H1 (cell line): ENCODE data around the gene CABCOCO1. TPM values are rescaled to one million over a fixed set of nuclear protein-coding genes. Genes with fewer than 3 reads are reported as not detected.

Experiments used
- CTCF ChIA-PET: fragments of 300-600 bp; sonication (Branson Sonifier 250); formaldehyde crosslinking; loops from one replicate; lab custom pipeline; 2021; ENCODE audit not compliant: partially characterized antibody; lab: Charles Lee
- POLR2A ChIA-PET: fragments of 300-600 bp; sonication (Branson Sonifier 250); formaldehyde crosslinking; loops from one replicate; lab custom pipeline; 2021; ENCODE audit warnings: inconsistent platforms; ENCODE audit not compliant: partially characterized antibody; lab: Charles Lee
- DNase-seq, 2 experiments: peaks; one replicate each; pipeline versions ENCODE4 v3.0.0 to v3.0.0-alpha.2; 2010 to 2022; ENCODE audit warnings: low spot score in 2 of 2, low read depth in 1 of 2, mixed read lengths in 1 of 2
- FAIRE-seq: peaks from 2 replicates; lab custom pipeline; 2011; peaks lifted over from hg19 to GRCh38; lab: Jason Lieb, UNC
- H2AFZ ChIP-seq: 2 replicates; pipeline ENCODE4 v1.8.1; 2012; ENCODE audit warnings: low read length, inconsistent platforms
- H2AK5ac ChIP-seq: 2 replicates; pipeline ENCODE4 v1.6.1; 2013; ENCODE audit warnings: low read depth, low read length
- H2BK120ac ChIP-seq: replicated peaks from 2 replicates; pipeline ENCODE3; 2013; ENCODE audit warnings: low read depth, low read length, inconsistent platforms
- H2BK12ac ChIP-seq: 2 replicates; pipeline ENCODE4 v1.6.1; 2013; ENCODE audit warnings: low read depth, low read length
- H2BK15ac ChIP-seq: 2 replicates; pipeline ENCODE4 v1.6.1; 2013; ENCODE audit warnings: low read length
- H2BK20ac ChIP-seq: 2 replicates; pipeline ENCODE4 v1.6.1; 2013; ENCODE audit warnings: low read length
- H2BK5ac ChIP-seq: 2 replicates; pipeline ENCODE4 v1.6.1; 2013; ENCODE audit warnings: low read depth, low read length
- H3K14ac ChIP-seq: 2 replicates; pipeline ENCODE4 v1.6.1; 2013; ENCODE audit warnings: inconsistent platforms; ENCODE audit not compliant: insufficient read length
- H3K18ac ChIP-seq: 2 replicates; pipeline ENCODE4 v1.6.1; 2013; ENCODE audit warnings: low read length; ENCODE audit errors: extremely low read depth
- H3K23ac ChIP-seq: 2 replicates; pipeline ENCODE4 v1.6.1; 2013; ENCODE audit warnings: inconsistent platforms; ENCODE audit not compliant: insufficient read length
- H3K23me2 ChIP-seq: 2 replicates; pipeline ENCODE4 v1.6.1; 2013; ENCODE audit warnings: low read depth, low read length
- H3K27ac ChIP-seq: 2 replicates; pipeline ENCODE4 v1.6.1; 2011; ENCODE audit warnings: low read depth, low read length, inconsistent platforms
- H3K27me3 ChIP-seq, 4 experiments: replicated peaks in 1 of 4; 1 replicate in 1 of 4; 2 replicates in 3 of 4; pipeline versions ENCODE4 v1.6.1 to v1.8.1; 2011 to 2013; ENCODE audit warnings: low read length in 3 of 4, mild to moderate bottlenecking in 3 of 4, inconsistent platforms in 2 of 4, mixed read lengths in 2 of 4, moderate library complexity in 1 of 4; ENCODE audit not compliant: control insufficient read depth in 3 of 4, insufficient read depth in 3 of 4; ENCODE audit errors: extremely low read depth in 1 of 4
- H3K36me3 ChIP-seq, 4 experiments: 2 replicates each; pipeline versions ENCODE4 v1.6.1 to v1.8.1; 2011 to 2013; ENCODE audit warnings: mild to moderate bottlenecking in 4 of 4, low read length in 3 of 4, moderate library complexity in 2 of 4, control low read depth in 1 of 4, inconsistent platforms in 1 of 4; ENCODE audit not compliant: insufficient read depth in 4 of 4, control insufficient read depth in 2 of 4
- H3K4ac ChIP-seq: replicated peaks from 2 replicates; pipeline ENCODE3; 2013; ENCODE audit warnings: low read length, low read depth, mixed read lengths, inconsistent platforms; ENCODE audit not compliant: insufficient read length
- H3K4me1 ChIP-seq, 4 experiments: replicated peaks in 1 of 4; 1 replicate in 1 of 4; 2 replicates in 3 of 4; pipeline versions ENCODE4 v1.6.1 to v1.8.1; 2011 to 2013; ENCODE audit warnings: low read length in 3 of 4, inconsistent platforms in 2 of 4, mixed read lengths in 1 of 4; ENCODE audit not compliant: insufficient read depth in 4 of 4, control insufficient read depth in 3 of 4
- H3K4me2 ChIP-seq, 2 experiments: 2 replicates each; pipeline versions ENCODE4 v1.6.1 to v1.8.1; 2011 to 2013; ENCODE audit warnings: low read depth in 2 of 2, low read length in 2 of 2, control low read depth in 1 of 2, inconsistent platforms in 1 of 2, mild to moderate bottlenecking in 1 of 2; ENCODE audit not compliant: insufficient read depth in 1 of 2
- H3K4me3 ChIP-seq, 4 experiments: fragments of 200-600, 300-600 bp in 1 of 4; sonication (generic), shearing (Covaris generic), sonication (Bioruptor Twin) in 1 of 4; 2 replicates each; pipeline versions ENCODE4 v1.5.1 to v1.8.1; 2011 to 2016; ENCODE audit warnings: low read length in 4 of 4, low read depth in 3 of 4, control low read depth in 2 of 4, inconsistent platforms in 2 of 4, mild to moderate bottlenecking in 2 of 4, mixed read lengths in 1 of 4, moderate library complexity in 1 of 4; ENCODE audit not compliant: insufficient read depth in 2 of 4; ENCODE audit errors: extremely low read depth in 1 of 4
- H3K56ac ChIP-seq: replicated peaks from 2 replicates; pipeline ENCODE3; 2013; ENCODE audit warnings: low read depth, mild to moderate bottlenecking, mixed read lengths, low read length, inconsistent platforms; ENCODE audit not compliant: insufficient read length
- H3K79me1 ChIP-seq: 2 replicates; pipeline ENCODE4 v1.6.1; 2013; ENCODE audit warnings: low read depth, low read length, control low read depth
- H3K79me2 ChIP-seq, 2 experiments: 2 replicates each; pipeline versions ENCODE4 v1.6.1 to v1.8.1; 2012 to 2013; ENCODE audit warnings: low read length in 2 of 2, mild to moderate bottlenecking in 2 of 2, inconsistent platforms in 1 of 2; ENCODE audit not compliant: insufficient read depth in 2 of 2, control insufficient read depth in 1 of 2
- H3K9ac ChIP-seq, 4 experiments: replicated peaks in 1 of 4; 1 replicate in 1 of 4; 2 replicates in 3 of 4; pipeline versions ENCODE4 v1.6.1 to v1.8.1; 2011 to 2013; ENCODE audit warnings: low read depth in 3 of 4, low read length in 3 of 4, control low read depth in 2 of 4, mild to moderate bottlenecking in 2 of 4, moderate library complexity in 2 of 4, inconsistent platforms in 1 of 4; ENCODE audit errors: extremely low read depth in 1 of 4
- H3K9me3 ChIP-seq, 2 experiments: 2 replicates each; pipeline versions ENCODE4 v1.6.1 to v1.8.1; 2012 to 2013; ENCODE audit warnings: mild to moderate bottlenecking in 2 of 2, moderate library complexity in 2 of 2, control low read depth in 1 of 2, inconsistent platforms in 1 of 2, low read depth in 1 of 2, low read length in 1 of 2, mixed read lengths in 1 of 2; ENCODE audit not compliant: insufficient read depth in 2 of 2
- H4K20me1 ChIP-seq, 2 experiments: replicated peaks in 1 of 2; 2 replicates each; pipeline versions ENCODE3 to v1.8.1; 2011 to 2013; ENCODE audit warnings: inconsistent platforms in 2 of 2, low read length in 2 of 2, mild to moderate bottlenecking in 1 of 2; ENCODE audit not compliant: insufficient read depth in 2 of 2, control insufficient read depth in 1 of 2
- H4K5ac ChIP-seq: 2 replicates; pipeline ENCODE4 v1.6.1; 2013; ENCODE audit warnings: low read length, low read depth, mixed read lengths, inconsistent platforms; ENCODE audit not compliant: insufficient read length
- H4K8ac ChIP-seq: 2 replicates; pipeline ENCODE4 v1.8.0; 2013; ENCODE audit warnings: mild to moderate bottlenecking, moderate library complexity, low read length, inconsistent platforms; ENCODE audit not compliant: insufficient read depth; ENCODE audit errors: extremely low read depth
- H4K91ac ChIP-seq: replicated peaks from 2 replicates; pipeline ENCODE3; 2013; ENCODE audit warnings: low read length, mixed read lengths, inconsistent platforms; ENCODE audit not compliant: insufficient read length
- HDAC2 ChIP-seq, 2 experiments: fragments of 300-600 bp in 1 of 2; sonication (generic) in 1 of 2; IDR thresholded peaks; 2 replicates each; pipeline ENCODE4 v1.6.1; 2011 to 2012; ENCODE audit warnings: low read depth in 2 of 2, low read length in 2 of 2, mild to moderate bottlenecking in 2 of 2, moderate library complexity in 2 of 2, borderline replicate concordance in 1 of 2, inconsistent platforms in 1 of 2
- TBP ChIP-seq: IDR thresholded peaks from 2 replicates; pipeline ENCODE4 v1.6.1; 2011; ENCODE audit warnings: low read depth, low read length, improper control_type of control experiment
- TEAD4 ChIP-seq: IDR thresholded peaks from 2 replicates; pipeline ENCODE4 v1.6.1; 2012; ENCODE audit warnings: low read depth, low read length, inconsistent platforms, mixed read lengths
- polyA plus RNA-seq, 7 experiments: library from polyadenylated mRNA; depleted of rRNA in 3 of 7; stranded (reverse) in 5 of 7; unstranded in 2 of 7; fragments of >200 nt in 5 of 7; fragments of 200-250 nt in 2 of 7; gene quantifications; 1 replicate in 5 of 7; 2 replicates in 1 of 7; 4 replicates in 1 of 7; pipeline versions ENCODE4 v1.2.1 to v1.2.3, GENCODE V29; 2011 to 2013; ENCODE audit warnings: missing spikeins in 2 of 7, mixed read lengths in 2 of 7
- total RNA-seq: library from RNA; stranded (reverse); fragmentation: NEBNext Ultra II Directional; extraction: Animal tissue kit (Norgen Biotek cat#: 25700); gene quantifications from 2 replicates; pipeline ENCODE4 v1.2.1, GENCODE V29; 2021

Gene CABCOCO1
- total and polyA plus RNA-seq, 2 of the 8 experiments (the other 6 are each of a cell fraction or from before 2014, with no cell fraction given): not detected

DNA sequence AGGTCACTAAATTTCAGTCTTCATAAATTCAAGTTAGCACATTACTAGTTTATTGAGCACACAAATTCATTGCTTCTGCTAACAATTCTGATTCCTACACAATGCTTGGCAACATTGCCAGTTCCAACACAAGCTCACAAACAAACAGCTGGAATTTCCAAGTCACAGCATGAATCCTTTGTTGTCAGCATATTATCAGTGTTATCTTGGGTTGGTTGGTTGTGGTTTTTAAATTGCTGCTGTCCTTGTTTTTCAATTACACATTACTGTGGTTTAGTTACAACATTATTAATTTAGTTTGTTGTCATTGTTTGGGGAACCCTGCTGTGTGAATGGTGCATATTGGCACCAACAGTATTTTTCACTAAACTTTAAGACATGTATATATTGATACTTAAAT is 152.8 kb downstream of the CABCOCO1 start:
- Histone ChIP-seq H2BK5ac (no peak overlapping the region), H2BK15ac (no peak overlapping the region), H3K4me3 (no peak overlapping the region), H3K14ac (no peak overlapping the region), H3K23ac (no peak overlapping the region), H3K4ac (no peak overlapping the region), H2BK12ac (no peak overlapping the region), H4K91ac (no peak overlapping the region), H4K8ac (no peak overlapping the region), H2AFZ (no peak overlapping the region), H3K56ac (no peak overlapping the region), H2BK20ac (no peak overlapping the region), H3K9ac (no peak overlapping the region), H3K79me1 (no peaks in the 10 kb centered on the region), H3K27ac (no peak overlapping the region), H3K36me3 (no peaks in the 10 kb centered on the region), H3K79me2 (no peaks in the 10 kb centered on the region), H3K9me3 (no peaks in the 10 kb centered on the region), H4K5ac (no peak overlapping the region), H3K18ac (no peak overlapping the region), H3K27me3 (no peaks in the 10 kb centered on the region), H2AK5ac (no peak overlapping the region), H3K4me1 (no peaks in the 10 kb centered on the region), H2BK120ac (no peak overlapping the region), H3K23me2 (no peaks in the 10 kb centered on the region), H3K4me2 (no peak overlapping the region), H4K20me1 (no peaks in the 10 kb centered on the region)
- FAIRE-seq (no peak), DNase-seq (no peak)
- POLR2A ChIA-PET: no interaction called here
- CTCF ChIA-PET: interaction anchor here (1.3 kb wide), 1 partner anchor 29 kb away, joined by 3 read pairs; no protein-coding TSS in a partner anchor
- TF ChIP-seq HDAC2 (IDR thresholded peaks at IDR 0.05; ENCODE audit: borderline replicate concordance in 1 of 2, low read depth in 2 of 2, low read length in 2 of 2) (no peak), TBP (no peak), TEAD4 (no peak)
